Measurements from ENCODE around the gene SLC38A10. TPM values are rescaled to one million over a fixed set of nuclear protein-coding genes. Genes with fewer than 3 reads are reported as not detected.

SLC38A10 gene
- total RNA-seq, 1 donor from 2014 or later, result 94.4 TPM

DNA sequence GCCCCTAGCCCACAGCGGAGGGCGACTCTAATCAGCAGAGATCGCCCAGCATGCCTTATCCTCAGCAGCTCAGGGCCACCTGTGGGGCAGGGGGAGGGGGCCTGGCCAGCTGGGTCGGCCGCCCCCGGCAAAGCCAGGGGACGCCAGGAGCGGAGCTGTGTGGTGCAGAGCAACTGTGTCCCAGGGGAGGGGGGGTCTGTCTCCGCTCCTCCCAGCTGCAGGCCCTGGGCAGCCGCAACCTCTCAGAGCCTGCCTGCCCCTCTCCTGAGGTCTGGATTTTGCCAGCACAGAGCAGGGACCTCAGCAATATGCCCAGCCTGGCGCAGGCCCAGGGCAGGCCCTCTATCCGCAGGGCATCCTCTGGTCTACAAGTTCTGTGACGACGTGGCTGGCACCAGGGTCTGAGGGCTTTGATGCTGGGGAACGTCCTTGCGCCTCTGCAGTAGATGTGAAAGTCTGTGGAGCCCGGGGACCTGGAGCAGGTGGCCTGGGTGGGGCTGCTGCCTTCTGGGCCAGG, 36.5 kb upstream of the SLC38A10 start:
- DNase-seq (ENCODE audit: low spot score), result no peak

DNA sequence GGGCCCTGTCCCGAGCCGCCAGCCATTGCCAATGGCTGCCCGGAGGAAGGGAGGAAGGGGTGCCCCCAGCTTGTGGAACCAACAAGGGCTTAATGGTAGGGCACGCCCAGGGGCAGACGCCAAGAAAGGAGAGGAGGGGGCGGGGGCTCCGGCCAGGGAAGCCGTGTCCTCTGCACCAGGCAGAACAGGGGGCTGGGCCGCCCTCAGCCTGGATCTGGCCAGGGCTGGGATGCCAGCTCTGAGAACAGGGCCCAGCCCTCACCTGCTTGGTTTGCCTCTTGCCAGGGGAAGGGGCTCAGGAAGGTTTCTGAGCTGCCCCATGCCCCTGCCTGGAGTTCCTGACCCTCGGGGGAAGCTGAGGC, 35.8 kb upstream of the SLC38A10 start:
- DNase-seq (ENCODE audit: low spot score), result no peak

DNA sequence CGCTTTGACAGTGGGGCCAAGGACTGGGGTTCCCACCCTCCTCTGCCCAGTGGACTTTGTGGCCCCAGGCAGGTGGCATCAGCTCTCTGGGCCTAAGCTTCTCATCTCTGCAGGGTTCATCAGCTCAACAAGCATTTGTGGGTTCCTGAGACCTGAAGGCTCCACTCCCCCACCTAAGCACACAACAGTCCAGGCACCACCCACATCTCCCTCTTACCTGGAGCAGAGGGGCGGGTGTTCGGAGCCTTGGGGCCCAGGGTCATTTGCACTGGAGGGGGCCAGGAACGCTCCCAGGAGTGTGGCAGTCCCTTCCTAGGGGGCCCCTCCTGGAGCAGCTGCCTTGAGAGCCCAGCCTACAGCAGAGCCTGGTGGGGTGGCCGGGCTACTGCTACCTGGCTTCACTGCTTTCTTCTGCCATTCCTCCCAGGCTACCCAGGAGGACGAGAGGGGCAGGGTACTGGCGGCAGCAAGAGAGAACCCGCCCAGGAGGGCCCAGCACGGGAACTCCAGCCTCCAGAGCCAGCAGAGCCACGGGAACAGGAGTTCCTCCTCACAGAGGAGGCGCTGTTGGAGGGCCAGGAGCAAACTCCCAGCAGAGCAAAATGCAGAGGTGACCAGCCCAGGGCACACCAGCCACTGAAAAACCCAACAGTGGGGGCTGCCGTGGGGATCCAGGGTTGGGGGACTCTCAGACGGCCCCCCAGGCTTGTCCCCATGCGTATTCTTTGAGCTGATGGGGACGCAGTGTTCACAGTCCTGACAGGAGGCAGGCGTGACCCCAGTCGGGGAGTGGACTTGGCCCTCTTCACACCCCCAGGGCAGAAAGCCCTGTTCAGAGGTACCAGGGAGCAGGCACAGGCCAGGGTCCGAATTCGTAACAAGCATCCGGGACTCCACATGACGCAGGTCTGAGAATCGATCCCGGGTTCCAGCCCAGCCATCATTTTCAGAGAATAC, 35.1 kb upstream of the SLC38A10 start:
- no peak for DNase-seq (ENCODE audit: low spot score)

DNA sequence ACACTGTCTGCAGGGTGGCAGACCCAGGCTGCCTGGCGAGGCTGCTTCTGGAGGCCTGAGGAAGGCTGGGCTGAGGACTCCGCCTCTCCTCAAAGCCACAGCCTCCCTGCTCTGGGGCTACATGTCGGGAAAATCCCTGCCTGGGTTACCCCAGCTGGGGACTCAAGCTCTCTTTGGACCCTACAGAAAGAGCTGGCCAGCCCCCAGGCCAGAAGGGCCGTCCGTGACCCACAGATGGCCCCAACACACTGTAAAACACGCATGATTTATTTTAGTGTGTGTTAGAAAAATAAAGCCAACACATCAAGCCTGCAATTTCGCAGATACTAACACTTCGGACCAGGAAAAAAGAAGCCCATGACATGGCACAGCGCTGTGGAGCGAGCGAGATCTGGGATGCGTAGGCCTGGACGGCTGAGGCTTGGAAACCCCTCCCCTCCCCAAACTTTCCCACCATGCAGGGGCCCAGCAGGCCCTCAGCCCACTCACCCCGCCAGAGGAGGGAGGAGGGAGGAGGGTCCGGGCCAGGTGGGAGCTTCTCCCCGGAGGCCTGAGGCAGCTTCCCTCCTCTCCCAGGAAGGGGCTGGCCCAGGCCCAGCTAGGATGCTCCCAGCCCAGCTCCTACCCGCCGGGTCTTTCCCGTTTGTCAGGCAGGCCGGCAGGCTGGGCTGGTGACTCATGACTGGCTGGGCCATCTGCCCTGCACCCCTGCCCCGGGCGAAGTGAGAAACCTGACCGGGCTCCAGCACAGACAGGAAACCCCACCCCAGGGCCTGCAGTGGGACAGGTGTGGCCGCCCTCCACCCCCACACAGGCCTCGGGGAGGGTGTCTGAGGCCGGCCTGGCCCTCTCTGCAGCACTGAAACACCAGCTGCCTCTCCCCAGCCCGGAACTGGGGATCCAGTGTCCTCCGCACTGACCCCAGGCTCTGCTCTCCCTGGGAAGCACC, 34.1 kb upstream of the SLC38A10 start:
- peak; percentile 94 for DNase-seq (ENCODE audit: low spot score)

DNA sequence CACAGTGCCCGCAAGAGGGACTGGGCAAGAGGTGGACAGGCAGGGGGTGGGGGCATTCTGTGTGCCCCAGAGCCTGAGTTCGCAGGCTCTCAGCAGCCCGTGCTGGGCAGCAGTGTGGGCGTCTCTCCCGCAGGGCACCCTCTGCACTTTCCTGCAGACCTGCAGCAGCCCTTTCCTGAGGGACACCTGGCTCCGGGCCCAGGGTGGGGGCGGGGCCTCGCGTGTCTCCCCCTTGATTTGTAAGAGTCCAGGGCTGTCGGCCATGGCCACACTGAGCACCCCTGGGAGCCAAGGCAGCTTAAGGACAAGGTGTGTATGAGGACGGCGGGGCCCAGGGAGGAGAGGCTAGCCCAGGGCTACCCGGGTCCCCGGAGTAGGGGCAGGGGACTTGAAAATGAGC, 33.4 kb upstream of the SLC38A10 start:
- no peak for DNase-seq (ENCODE audit: low spot score)

DNA sequence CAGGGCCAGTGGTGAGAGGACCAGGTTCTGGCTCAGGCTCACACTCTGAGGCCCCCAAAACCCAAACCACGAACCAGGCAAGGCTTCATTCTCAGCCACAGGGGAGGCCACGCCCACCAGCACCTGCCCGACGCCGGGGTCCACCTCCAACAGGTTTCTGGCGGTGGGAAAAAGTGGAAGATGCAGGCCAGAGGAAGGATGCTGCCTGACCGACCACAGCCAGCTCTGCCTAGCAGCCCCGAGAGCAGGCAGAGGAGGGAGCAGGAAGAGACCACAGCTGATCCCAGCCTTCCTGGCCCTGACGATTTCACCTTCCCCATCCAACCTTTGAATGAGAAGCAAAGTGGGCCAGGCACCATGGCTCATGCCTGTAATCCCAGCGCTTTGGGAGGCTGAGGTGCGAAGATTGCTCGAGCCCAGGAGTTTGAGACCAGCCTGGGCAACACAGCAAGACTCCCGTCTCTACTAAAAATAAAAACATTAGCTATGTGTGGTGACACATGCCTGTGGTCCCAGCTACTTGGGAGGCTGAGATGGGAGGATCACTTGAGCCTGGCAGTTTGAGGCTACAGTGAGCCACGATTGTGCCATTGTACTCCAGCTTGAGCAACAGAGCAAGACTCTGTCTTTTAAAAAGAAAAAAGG, 30.7 kb upstream of the SLC38A10 start:
- DNase-seq (ENCODE audit: low spot score), result no peak

DNA sequence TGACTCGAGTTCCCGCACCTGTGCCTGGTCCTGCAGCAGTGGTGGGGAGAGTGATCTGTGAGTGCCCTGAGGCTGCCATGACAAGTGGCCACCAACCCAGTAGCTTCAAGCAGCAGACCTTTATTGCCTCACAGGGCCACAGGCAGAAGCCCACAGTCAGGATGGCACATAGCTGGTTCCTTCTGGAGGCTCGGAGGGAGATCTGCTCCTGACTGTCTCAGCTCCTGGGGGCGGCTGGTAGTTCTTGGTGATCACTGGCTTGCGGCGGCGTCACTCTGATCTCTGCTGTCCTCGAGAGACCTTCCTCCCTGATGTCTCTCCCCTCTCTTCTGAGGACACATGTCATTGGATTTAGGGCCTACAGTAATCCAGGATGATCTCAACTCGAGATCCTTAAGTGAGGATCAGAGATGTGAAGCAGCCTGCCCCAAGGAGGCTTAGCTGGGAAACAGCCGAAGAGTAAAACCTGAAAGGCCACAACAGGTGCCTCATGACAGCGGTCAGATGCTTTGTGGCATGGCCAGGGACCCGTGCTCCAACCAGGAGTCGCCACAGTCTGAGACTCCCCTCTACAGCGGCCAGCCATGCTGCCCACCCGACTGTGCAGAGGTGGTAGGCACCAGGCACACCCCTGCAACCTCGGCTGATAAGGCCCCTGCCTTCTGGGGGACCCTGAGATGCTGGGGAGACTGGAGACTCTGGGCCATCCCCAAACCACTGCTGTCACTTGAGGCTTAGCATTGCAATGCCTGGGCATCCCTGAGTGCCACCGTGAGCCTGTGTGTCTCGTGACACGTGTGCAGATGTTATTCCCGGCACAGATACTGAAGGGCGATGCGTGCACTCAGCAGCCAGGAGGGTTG, 30.0 kb upstream of the SLC38A10 start:
- DNase-seq (ENCODE audit: low spot score), result no peak

DNA sequence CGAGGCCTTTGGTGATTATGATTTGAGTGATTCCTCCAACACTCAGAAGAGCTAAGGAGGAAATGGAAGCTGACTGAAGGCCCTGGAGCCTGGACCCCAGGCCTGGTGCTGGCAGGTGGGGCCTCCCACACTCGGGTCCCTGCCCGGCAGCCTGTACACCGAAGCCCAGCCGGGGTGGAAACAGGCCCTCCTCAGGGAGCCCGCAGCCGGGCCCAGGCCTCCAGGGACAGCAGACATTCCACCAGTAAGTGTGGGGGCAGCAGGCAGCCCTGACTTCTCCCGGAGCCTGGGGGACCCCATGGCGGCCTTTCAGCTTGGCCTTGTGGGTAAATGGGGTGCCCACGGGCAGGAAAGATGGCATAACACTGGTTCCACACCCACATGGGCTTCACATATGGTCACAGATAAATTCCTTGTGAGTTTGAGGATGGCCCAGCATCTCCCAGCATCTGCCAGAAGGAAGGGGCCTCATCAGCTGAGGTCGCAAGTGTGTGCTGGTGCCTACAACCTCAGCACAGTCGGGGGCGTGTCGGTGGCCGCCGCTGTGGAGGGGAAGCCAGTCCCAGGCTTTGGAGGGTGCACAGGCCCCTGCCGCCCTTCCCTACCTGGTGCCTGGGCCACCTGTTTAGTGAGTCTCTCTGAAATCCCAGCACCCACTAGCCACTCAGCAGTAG, 29.2 kb upstream of the SLC38A10 start:
- no peak for DNase-seq (ENCODE audit: low spot score)

DNA sequence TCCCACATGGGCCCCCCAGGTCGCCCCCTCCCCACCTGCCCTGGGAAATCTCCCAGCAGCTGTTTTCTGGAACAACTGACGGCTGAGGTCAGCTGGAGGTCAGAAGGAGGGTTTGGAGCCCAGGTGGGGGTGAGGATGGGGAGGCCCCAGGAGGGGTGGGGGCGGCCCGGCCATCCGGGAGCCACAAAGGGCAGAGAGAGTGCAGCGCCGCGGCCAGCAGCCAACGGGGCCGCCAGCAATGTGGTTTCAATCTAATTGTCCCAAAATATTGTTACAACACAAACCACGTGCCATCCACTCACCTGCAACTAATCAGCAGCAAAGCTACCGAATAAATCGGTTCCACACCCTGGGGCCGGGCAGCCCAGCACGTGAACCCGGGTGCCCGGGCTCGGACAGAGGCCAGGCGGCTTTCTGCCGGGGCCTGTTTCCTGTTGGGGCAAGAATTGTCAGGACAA, 28.3 kb upstream of the SLC38A10 start:
- no peak for DNase-seq (ENCODE audit: low spot score)

DNA sequence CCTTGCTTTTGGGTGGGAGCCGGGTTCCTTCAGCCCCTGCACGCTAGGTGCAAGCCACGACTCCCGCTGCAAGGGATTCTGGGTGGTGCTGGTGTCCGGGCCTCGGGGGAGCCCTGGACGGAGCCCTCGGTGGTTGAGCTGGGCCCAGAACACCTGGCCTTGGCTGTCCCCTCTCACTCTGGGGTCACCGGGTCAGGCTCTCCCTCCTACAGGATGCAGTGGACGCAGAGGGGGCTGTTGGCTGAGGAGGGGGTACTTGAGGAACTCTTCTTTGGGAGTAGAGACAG, 27.9 kb upstream of the SLC38A10 start:
- DNase-seq (ENCODE audit: low spot score), result no peak

DNA sequence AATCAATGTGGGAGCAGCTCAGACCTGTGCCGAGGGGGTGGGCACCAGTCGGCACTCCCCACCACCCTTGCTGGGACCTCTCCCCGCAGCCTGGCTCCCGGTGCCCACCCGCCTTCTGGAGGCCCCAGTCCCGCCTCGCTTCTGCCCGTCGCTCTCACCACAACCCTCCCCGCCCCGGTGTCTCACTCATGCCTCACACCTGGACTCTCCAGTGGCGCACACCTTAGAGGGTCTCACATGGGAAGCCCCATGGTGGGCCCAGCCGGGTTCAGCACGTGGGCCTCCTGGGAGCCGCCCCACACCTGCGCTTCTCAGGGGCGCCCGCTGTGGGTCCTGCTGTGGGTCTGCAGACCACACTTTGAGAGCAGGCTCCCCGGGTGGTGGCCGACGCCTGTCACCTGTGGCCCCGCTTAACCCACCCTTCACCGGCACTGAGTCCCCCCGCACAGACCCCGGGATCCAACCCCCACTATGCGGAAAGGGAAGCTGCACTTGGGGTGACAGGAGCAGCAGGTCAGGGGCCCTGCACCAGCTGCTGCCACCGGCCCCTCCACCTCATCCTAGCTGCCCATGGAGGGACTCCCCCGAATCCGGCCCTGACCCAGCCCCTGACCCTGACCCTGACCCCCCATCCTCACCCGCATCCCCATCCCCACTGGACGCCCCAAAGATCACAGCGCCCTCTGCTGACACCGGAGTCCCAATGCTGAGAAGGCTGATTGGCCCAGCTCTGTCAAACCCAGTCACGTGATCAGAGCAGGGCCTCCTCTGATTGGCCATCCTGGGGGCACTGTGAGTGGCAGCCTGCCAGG, 27.4 kb upstream of the SLC38A10 start:
- DNase-seq (ENCODE audit: low spot score), result no peak

DNA sequence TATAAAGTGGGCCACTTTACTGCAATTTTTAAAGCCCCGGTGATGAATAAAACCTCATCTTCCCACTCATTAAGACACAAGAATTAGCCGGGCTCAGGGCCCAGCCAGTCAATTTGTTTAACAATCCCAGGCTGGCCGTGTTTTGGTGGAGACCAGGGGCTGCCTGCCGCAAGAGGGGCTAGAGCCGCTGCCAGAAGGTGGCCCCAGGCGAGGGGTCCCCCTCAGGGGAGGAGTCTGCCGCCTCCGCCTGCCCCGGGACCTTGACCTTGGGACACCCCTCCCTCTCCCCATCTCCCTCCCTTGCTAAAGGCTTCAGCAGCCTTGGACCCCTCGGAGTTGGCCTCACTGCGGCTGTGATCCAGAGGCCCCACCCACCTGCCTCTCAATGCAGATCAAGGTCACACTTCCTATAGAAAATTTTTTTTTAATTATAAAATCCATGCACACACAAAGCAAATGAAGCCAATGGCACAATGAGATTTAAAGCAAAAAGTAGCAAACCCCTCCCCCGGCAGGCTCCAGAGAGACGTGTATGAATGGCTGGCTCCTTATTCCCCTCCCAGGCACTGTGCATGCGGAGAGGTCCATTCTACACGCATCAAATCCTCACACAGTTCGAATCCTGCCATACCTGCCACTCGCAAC, 23.0 kb upstream of the SLC38A10 start:
- DNase-seq (ENCODE audit: low spot score), result no peak

DNA sequence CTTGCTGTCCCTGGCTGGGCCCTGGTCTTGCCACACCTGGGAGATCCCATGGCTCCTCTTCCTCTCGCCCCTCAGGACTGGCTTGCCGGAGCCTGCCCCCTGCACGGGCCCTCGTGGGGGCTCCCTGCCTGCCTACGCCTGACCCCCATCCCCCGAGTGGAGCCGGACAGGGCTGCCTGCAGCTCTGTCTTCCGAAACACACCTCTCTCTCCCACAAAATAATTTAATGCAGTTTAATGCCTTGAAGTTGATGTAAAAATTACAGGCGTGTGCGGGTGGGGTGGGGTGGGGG, 22.4 kb upstream of the SLC38A10 start:
- no peak for DNase-seq (ENCODE audit: low spot score)

DNA sequence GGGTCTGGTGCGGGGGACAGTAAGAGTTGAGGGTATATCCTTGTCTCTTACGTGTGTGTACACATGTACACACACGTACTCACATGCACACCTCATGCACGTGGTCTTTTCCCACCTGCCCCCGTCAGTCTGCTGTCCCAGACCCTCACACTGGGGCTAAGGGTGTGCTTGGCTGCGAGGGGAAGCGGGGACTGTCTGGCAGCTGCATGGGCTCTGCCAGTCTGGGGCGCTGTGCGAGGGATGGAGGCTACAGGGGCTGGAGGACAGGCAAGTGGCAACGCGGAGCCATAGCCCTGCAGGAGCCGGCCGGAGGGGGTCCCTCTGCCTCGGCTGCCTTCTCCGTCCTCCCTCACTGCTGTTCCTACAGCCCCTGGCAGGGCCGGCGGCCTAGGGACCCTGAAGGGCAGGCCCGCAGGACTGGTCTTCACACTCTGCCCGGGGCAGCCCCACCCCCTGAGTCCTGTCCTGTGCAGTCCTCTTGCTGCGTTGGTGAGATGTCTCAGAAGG, 20.8 kb upstream of the SLC38A10 start:
- no peak for DNase-seq (ENCODE audit: low spot score)

DNA sequence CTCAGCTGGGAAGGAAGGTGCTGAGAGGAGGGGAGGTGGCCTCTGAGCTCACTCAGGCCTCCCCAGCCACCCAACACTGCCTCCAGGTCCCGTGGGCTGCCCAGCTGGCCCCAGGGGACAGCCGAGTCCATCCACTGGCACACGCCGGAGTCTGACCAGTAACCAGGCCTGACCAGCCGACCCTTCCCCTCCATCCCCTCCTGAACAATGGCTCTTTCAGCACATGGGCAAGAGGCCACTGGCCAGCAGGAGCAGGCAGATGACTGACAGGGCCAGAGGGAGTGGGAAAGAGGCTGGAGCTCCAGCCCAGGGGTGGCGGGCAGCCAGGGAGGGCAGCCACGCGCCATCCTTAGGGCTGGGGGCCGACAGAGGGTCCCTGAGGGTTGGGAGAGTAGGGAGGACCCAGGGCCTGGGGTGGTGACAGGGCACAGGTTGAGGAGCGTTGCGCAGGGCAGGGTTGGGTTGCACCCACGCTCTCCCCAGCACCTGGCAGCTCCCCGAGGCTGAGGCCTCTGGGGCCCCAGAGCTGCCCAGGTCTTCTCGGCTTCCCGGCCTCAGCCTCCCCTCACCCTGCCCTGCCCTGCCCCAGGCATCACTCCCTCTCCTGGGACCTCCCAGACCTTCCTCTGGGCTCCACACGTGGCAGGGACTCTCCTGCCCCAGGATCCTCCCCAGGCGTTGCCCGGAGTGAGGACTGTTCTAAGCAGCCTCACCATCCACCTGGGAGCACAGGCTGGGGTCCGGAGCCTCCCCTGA, 20.2 kb upstream of the SLC38A10 start:
- no peak for DNase-seq (ENCODE audit: low spot score)

DNA sequence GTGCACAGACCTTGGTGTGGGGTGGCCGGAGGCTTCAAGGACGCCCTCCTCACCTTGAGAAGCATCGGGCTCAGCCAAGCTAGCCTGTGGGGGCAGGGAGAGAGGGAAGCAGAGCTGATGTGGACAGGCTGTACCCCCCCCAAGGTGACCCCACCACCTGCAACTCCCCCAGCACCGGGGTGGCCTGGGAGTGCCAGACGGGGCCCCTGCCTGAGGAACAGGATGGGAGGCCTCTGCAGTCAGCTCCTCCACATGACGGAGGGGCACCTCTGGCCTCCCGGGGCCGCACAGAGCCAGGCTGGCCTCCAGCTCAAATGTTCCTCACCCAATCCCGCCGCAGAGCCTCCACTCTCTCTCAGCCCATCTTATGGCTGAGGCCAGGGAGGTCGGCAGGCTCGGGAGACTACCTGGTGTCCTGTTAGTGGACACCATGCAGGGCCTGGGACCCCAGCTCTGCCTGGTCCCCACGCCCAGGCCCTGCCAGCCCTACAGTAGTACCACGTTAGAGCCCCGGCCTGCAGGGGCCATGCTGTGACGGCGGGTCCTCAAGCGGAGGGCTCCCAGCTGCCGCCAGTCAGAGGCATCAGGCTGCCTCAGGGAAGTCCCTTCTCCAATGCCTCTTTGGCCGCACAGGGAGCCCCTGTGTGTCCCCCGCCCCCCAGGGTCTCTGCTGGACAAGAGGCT, 19.4 kb upstream of the SLC38A10 start:
- DNase-seq (ENCODE audit: low spot score), result no peak

DNA sequence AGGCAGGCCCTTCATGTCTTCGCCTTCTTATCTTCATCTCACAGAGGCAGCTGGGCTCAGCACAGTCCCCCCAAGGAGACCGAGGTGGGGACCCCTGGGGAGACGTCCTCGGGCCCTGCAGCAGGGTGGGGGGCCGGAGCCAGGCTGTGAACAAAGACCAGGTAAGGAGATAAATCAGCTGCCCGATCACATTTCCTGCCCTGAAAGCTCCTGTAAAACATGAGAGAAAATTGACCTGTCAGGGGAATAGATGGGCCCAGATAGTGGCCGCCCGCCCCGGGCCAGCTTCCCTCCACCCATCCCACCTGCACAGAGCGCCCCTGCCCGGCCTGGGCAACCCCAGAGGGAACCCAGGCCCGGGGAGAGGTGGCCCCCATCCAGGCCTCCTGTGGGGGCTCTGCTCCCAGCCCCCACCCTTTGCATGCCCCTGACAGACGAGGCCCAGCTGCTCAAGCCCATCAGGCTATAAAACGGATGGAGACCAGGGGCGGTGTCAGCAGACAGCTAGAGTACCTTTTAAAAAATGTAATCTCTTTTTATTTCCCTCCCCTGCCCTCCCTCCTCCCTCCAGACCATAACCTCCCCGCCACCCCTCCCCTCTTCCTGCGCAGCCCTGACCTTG, 18.8 kb upstream of the SLC38A10 start:
- no peak for DNase-seq (ENCODE audit: low spot score)

Measured in ureter (tissue), 1 donor.